HepG2 (cell line): ENCODE results near the gene C2CD4A. TPM values are rescaled to one million over a fixed set of nuclear protein-coding genes. Genes with fewer than 3 reads are reported as not detected.

ENCODE experiments used
- CHD2 ChIP-seq: IDR thresholded peaks from 2 replicates; pipeline ENCODE4 v1.6.1; 2011; ENCODE audit warnings: low read depth, low read length, improper control_type of control experiment
- FOSL2 ChIP-seq: sonication (generic); formaldehyde crosslinking; IDR thresholded peaks from 2 replicates; pipeline ENCODE4 v1.4.0; 2020; ENCODE audit warnings: missing genetic modification reagents
- GABPB1 ChIP-seq: IDR thresholded peaks from 2 replicates; pipeline ENCODE4 v1.6.1; 2016; ENCODE audit warnings: mild to moderate bottlenecking, missing genetic modification reagents, moderate library complexity, missing compliant biosample characterization
- HES4 ChIP-seq: sonication (generic); formaldehyde crosslinking; IDR thresholded peaks from 2 replicates; pipeline ENCODE4 v1.9.0; 2021; ENCODE audit warnings: mild to moderate bottlenecking, missing genetic modification reagents, borderline replicate concordance
- NAIF1 ChIP-seq: sonication (generic); formaldehyde crosslinking; IDR thresholded peaks from 2 replicates; pipeline ENCODE4 v1.5.0; 2020; ENCODE audit warnings: mild to moderate bottlenecking, missing genetic modification reagents, borderline replicate concordance
- NFE2L2 ChIP-seq: fragments of 150-350 bp; IDR thresholded peaks from 2 replicates; pipeline ENCODE4 v1.6.1; 2014; ENCODE audit warnings: low read length
- SRF ChIP-seq: IDR thresholded peaks from 2 replicates; pipeline ENCODE4 v1.6.1; 2011; ENCODE audit warnings: mild to moderate bottlenecking, low read depth, low read length, moderate library complexity
- TBX2 ChIP-seq: sonication (generic); formaldehyde crosslinking; IDR thresholded peaks from 2 replicates; pipeline ENCODE4 v1.5.0; 2020; ENCODE audit warnings: missing genetic modification reagents, mild to moderate bottlenecking, borderline replicate concordance
- ZFP82 ChIP-seq: sonication (generic); formaldehyde crosslinking; IDR thresholded peaks from 2 replicates; pipeline ENCODE4 v1.5.1; 2020; ENCODE audit warnings: mild to moderate bottlenecking, missing genetic modification reagents, borderline replicate concordance
- ZNF768 ChIP-seq: sonication (generic); formaldehyde crosslinking; IDR thresholded peaks from 2 replicates; pipeline ENCODE4 v1.4.0; 2020; ENCODE audit warnings: missing genetic modification reagents
- ZNF781 ChIP-seq: sonication (generic); formaldehyde crosslinking; IDR thresholded peaks from 2 replicates; pipeline ENCODE4 v1.5.1; 2020; ENCODE audit warnings: borderline replicate concordance, mild to moderate bottlenecking, missing genetic modification reagents; ENCODE audit errors: not compliant biosample characterization
- ZNF788 ChIP-seq: sonication (generic); formaldehyde crosslinking; IDR thresholded peaks from 2 replicates; pipeline ENCODE4 v1.5.0; 2020; ENCODE audit warnings: mild to moderate bottlenecking, missing genetic modification reagents, borderline replicate concordance
- ZNF883 ChIP-seq: sonication (generic); formaldehyde crosslinking; IDR thresholded peaks from 2 replicates; pipeline ENCODE4 v1.5.1; 2020; ENCODE audit warnings: mild to moderate bottlenecking, missing genetic modification reagents; ENCODE audit errors: not compliant biosample characterization
- polyA plus RNA-seq, 8 experiments: library from polyadenylated mRNA; depleted of rRNA in 3 of 8; stranded (reverse) in 7 of 8; unstranded in 1 of 8; fragments of >200 nt; fragmentation: Illumina TruSeq in 4 of 8; extraction: Trizol in 4 of 8; gene quantifications; 2 replicates each; pipeline versions ENCODE4 v1.2.1 to v1.2.3, GENCODE V29; 2011 to 2016; ENCODE audit warnings: low read depth in 4 of 8, missing spikeins in 1 of 8, mixed read lengths in 1 of 8; ENCODE audit not compliant: insufficient read depth in 1 of 8
- total RNA-seq, 5 experiments: library from RNA; depleted of rRNA; stranded (reverse); fragments of >200 nt; fragmentation: Illumina TruSeq; extraction: Trizol; gene quantifications; 2 replicates each; pipeline ENCODE4 v1.2.3, GENCODE V29; 2016; ENCODE audit warnings: low read depth in 1 of 5
- TF ChIP-seq, protein P1 (sequence below): sonication (generic); formaldehyde crosslinking; IDR thresholded peaks from 2 replicates; pipeline ENCODE4 v1.4.0; 2020; ENCODE audit warnings: missing genetic modification reagents
- TF ChIP-seq, protein P2 (sequence below): IDR thresholded peaks from 2 replicates; pipeline ENCODE4 v1.6.1; 2016; ENCODE audit warnings: missing compliant biosample characterization, missing genetic modification reagents, borderline replicate concordance
- TF ChIP-seq, protein P3 (sequence below): IDR thresholded peaks from 2 replicates; pipeline ENCODE4 v1.6.1; 2012; ENCODE audit warnings: inconsistent platforms
- TF ChIP-seq, protein P4 (sequence below): sonication (generic); formaldehyde crosslinking; IDR thresholded peaks from 2 replicates; pipeline ENCODE4 v1.4.0; 2020; ENCODE audit warnings: missing genetic modification reagents
- TF ChIP-seq, protein P5 (sequence below): sonication (generic); formaldehyde crosslinking; IDR thresholded peaks from 2 replicates; pipeline ENCODE4 v1.5.1; 2020; ENCODE audit warnings: missing genetic modification reagents, mild to moderate bottlenecking, borderline replicate concordance
- TF ChIP-seq, protein P6 (sequence below): sonication (generic); formaldehyde crosslinking; IDR thresholded peaks from 2 replicates; pipeline ENCODE4 v1.8.1; 2023; ENCODE audit warnings: missing genetic modification reagents, mild to moderate bottlenecking, borderline replicate concordance

The C2CD4A gene
- total and polyA plus RNA-seq, 2 of the 13 experiments (the other 11 are each of a cell fraction or from before 2014, with no cell fraction given) = 0.20 TPM; not detected in 1

DNA sequence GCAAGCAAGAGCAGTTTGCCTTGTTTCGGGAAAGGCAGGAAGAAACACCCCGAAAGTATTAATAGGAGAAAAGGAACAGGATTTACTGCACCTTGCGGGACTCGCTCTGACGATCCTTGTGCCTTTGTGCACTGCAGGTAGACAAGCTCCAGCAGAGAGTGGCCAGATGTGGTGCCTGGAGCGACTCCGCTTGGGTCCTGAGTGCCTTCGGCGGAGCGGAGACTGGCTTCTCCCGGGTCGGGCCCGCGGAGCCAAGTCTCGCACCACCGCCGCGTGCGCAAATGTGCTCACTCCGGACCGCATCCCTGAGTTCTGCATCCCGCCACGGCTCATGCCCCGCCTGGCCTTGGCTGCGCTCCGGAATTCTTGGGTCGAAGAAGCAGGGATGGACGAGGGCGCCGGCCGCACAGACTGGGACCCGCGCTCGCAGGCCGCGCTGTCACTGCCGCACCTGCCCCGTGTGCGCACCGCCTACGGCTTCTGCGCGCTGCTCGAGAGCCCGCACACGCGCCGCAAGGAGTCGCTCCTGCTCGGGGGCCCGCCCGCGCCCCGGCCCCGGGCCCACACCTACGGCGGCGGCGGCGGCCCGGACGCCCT lies 769 bp downstream of the C2CD4A start (continued):
- TF ChIP-seq, protein P1, sequence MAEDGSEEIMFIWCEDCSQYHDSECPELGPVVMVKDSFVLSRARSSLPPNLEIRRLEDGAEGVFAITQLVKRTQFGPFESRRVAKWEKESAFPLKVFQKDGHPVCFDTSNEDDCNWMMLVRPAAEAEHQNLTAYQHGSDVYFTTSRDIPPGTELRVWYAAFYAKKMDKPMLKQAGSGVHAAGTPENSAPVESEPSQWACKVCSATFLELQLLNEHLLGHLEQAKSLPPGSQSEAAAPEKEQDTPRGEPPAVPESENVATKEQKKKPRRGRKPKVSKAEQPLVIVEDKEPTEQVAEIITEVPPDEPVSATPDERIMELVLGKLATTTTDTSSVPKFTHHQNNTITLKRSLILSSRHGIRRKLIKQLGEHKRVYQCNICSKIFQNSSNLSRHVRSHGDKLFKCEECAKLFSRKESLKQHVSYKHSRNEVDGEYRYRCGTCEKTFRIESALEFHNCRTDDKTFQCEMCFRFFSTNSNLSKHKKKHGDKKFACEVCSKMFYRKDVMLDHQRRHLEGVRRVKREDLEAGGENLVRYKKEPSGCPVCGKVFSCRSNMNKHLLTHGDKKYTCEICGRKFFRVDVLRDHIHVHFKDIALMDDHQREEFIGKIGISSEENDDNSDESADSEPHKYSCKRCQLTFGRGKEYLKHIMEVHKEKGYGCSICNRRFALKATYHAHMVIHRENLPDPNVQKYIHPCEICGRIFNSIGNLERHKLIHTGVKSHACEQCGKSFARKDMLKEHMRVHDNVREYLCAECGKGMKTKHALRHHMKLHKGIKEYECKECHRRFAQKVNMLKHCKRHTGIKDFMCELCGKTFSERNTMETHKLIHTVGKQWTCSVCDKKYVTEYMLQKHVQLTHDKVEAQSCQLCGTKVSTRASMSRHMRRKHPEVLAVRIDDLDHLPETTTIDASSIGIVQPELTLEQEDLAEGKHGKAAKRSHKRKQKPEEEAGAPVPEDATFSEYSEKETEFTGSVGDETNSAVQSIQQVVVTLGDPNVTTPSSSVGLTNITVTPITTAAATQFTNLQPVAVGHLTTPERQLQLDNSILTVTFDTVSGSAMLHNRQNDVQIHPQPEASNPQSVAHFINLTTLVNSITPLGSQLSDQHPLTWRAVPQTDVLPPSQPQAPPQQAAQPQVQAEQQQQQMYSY (CRISPR knock-in tag) = peak; percentile 37; the same call in 1 of the 2 replicates
- TF ChIP-seq TBX2 (CRISPR knock-in tag) = no peak
- peak; percentile 78; the same call in 1 of the 2 replicates for TF ChIP-seq ZNF768 (CRISPR knock-in tag)
- no peak for TF ChIP-seq CHD2
- TF ChIP-seq GABPB1 (CRISPR knock-in tag) = peak; percentile 50; the same call in 1 of the 2 replicates
- no peak for TF ChIP-seq ZNF883 (CRISPR knock-in tag)
- TF ChIP-seq FOSL2 = no peak
- TF ChIP-seq SRF = no peak
- TF ChIP-seq, protein P2, sequence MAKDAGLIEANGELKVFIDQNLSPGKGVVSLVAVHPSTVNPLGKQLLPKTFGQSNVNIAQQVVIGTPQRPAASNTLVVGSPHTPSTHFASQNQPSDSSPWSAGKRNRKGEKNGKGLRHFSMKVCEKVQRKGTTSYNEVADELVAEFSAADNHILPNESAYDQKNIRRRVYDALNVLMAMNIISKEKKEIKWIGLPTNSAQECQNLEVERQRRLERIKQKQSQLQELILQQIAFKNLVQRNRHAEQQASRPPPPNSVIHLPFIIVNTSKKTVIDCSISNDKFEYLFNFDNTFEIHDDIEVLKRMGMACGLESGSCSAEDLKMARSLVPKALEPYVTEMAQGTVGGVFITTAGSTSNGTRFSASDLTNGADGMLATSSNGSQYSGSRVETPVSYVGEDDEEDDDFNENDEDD (CRISPR knock-in tag) = peak; percentile 67; the same call in 1 of the 2 replicates
- no peak for TF ChIP-seq ZNF781
- TF ChIP-seq, protein P3, sequence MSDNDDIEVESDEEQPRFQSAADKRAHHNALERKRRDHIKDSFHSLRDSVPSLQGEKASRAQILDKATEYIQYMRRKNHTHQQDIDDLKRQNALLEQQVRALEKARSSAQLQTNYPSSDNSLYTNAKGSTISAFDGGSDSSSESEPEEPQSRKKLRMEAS = peak; percentile 33; the same call in 1 of the 2 replicates
- peak; percentile 47; the same call in 1 of the 2 replicates for TF ChIP-seq ZNF788 (CRISPR knock-in tag)
- no peak for TF ChIP-seq NFE2L2
- TF ChIP-seq HES4 (CRISPR knock-in tag) = no peak
- TF ChIP-seq, protein P4, sequence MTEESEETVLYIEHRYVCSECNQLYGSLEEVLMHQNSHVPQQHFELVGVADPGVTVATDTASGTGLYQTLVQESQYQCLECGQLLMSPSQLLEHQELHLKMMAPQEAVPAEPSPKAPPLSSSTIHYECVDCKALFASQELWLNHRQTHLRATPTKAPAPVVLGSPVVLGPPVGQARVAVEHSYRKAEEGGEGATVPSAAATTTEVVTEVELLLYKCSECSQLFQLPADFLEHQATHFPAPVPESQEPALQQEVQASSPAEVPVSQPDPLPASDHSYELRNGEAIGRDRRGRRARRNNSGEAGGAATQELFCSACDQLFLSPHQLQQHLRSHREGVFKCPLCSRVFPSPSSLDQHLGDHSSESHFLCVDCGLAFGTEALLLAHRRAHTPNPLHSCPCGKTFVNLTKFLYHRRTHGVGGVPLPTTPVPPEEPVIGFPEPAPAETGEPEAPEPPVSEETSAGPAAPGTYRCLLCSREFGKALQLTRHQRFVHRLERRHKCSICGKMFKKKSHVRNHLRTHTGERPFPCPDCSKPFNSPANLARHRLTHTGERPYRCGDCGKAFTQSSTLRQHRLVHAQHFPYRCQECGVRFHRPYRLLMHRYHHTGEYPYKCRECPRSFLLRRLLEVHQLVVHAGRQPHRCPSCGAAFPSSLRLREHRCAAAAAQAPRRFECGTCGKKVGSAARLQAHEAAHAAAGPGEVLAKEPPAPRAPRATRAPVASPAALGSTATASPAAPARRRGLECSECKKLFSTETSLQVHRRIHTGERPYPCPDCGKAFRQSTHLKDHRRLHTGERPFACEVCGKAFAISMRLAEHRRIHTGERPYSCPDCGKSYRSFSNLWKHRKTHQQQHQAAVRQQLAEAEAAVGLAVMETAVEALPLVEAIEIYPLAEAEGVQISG (CRISPR knock-in tag) = peak; percentile 18; the same call in 1 of the 2 replicates
- TF ChIP-seq, protein P5, sequence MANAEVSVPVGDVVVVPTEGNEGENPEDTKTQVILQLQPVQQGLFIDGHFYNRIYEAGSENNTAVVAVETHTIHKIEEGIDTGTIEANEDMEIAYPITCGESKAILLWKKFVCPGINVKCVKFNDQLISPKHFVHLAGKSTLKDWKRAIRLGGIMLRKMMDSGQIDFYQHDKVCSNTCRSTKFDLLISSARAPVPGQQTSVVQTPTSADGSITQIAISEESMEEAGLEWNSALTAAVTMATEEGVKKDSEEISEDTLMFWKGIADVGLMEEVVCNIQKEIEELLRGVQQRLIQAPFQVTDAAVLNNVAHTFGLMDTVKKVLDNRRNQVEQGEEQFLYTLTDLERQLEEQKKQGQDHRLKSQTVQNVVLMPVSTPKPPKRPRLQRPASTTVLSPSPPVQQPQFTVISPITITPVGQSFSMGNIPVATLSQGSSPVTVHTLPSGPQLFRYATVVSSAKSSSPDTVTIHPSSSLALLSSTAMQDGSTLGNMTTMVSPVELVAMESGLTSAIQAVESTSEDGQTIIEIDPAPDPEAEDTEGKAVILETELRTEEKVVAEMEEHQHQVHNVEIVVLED (CRISPR knock-in tag) = 0 out of 2 replicates have a peak, but pooled peaks have one; percentile 14
- TF ChIP-seq, protein P6, sequence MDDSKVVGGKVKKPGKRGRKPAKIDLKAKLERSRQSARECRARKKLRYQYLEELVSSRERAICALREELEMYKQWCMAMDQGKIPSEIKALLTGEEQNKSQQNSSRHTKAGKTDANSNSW = no peak
- peak; percentile 77; the same call in 1 of the 2 replicates for TF ChIP-seq NAIF1
- TF ChIP-seq ZFP82 (CRISPR knock-in tag) = no peak
